HepG2 (cell line): Measurements from ENCODE around the gene METTL1.

Source experiments
- CTCF ChIP-seq: sonication (generic); formaldehyde crosslinking; IDR thresholded peaks from 2 replicates; pipeline ENCODE4 v1.5.0; 2020; ENCODE audit warnings: mild to moderate bottlenecking, missing genetic modification reagents, moderate library complexity
- HHEX ChIP-seq: IDR thresholded peaks from 2 replicates; pipeline ENCODE4 v1.6.1; 2016; ENCODE audit warnings: control low read depth
- KLF9 ChIP-seq: IDR thresholded peaks from 2 replicates; pipeline ENCODE4 v1.6.1; 2016; ENCODE audit warnings: low read depth
- MXI1 ChIP-seq: IDR thresholded peaks from 3 replicates; pipeline ENCODE4 v1.6.1; 2012; ENCODE audit warnings: low read depth, low read length, inconsistent platforms, borderline replicate concordance
- NFIC ChIP-seq: IDR thresholded peaks from 2 replicates; pipeline ENCODE4 v1.6.1; 2012; ENCODE audit warnings: mild to moderate bottlenecking, low read length, inconsistent platforms
- POLR2A ChIP-seq, 2 experiments: IDR thresholded peaks; 2 replicates each; pipeline ENCODE4 v1.6.1; 2011; ENCODE audit warnings: low read depth in 2 of 2, low read length in 2 of 2, mild to moderate bottlenecking in 1 of 2, moderate library complexity in 1 of 2; ENCODE audit not compliant: insufficient read depth in 1 of 2
- SKIL ChIP-seq: sonication (generic); formaldehyde crosslinking; IDR thresholded peaks from 2 replicates; pipeline ENCODE4 v1.8.0; 2022; ENCODE audit warnings: missing genetic modification reagents, mild to moderate bottlenecking, moderate library complexity, borderline replicate concordance
- ZIK1 ChIP-seq: sonication (generic); formaldehyde crosslinking; IDR thresholded peaks from 2 replicates; pipeline ENCODE4 v1.5.0; 2020; ENCODE audit warnings: mild to moderate bottlenecking, low read depth, missing genetic modification reagents, borderline replicate concordance
- ZMYM4 ChIP-seq: sonication (generic); formaldehyde crosslinking; IDR thresholded peaks from 2 replicates; pipeline ENCODE4 v1.8.1; 2023; ENCODE audit warnings: mild to moderate bottlenecking, missing genetic modification reagents
- ZNF776 ChIP-seq: sonication (generic); formaldehyde crosslinking; IDR thresholded peaks from 2 replicates; pipeline ENCODE4 v1.4.0; 2020; ENCODE audit warnings: mild to moderate bottlenecking, missing genetic modification reagents
- ZNF850 ChIP-seq: sonication (generic); formaldehyde crosslinking; conservative IDR thresholded peaks from 2 replicates; pipeline ENCODE4 v1.9.0; 2021; ENCODE audit warnings: mild to moderate bottlenecking, missing genetic modification reagents
- TF ChIP-seq, protein P1 (sequence below): sonication (generic); formaldehyde crosslinking; IDR thresholded peaks from 2 replicates; pipeline ENCODE4 v1.5.0; 2020; ENCODE audit warnings: mild to moderate bottlenecking, missing genetic modification reagents
- TF ChIP-seq, protein P2 (sequence below): sonication (generic); formaldehyde crosslinking; IDR thresholded peaks from 2 replicates; pipeline ENCODE4 v1.4.0; 2020; ENCODE audit warnings: missing genetic modification reagents
- TF ChIP-seq, protein P3 (sequence below): sonication (generic); formaldehyde crosslinking; IDR thresholded peaks from 2 replicates; pipeline ENCODE4 v1.4.0; 2020; ENCODE audit warnings: missing genetic modification reagents, borderline replicate concordance

DNA sequence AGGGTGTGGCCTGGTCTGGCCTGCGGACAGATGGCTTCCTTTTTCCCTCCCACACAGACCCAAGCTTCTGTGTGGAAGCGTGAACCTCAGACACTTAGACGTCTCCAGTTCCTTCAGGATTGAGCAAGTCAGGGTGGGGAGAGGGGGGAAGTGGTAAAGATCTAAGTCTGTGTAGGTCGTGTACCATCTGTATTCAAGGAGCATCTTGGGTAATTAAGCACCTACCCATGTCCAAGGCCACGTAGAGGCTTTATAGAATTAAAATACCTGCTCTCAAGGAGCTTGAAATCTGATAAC, 44.9 kb upstream of the METTL1 start:
- no peak for TF ChIP-seq ZNF776
- TF ChIP-seq SKIL (CRISPR knock-in tag), result no peak
- TF ChIP-seq ZMYM4 (CRISPR knock-in tag), result no peak
- no peak for TF ChIP-seq HHEX (CRISPR knock-in tag)
- no peak for TF ChIP-seq ZNF850 (CRISPR knock-in tag)
- no peak for TF ChIP-seq POLR2A (IDR thresholded peaks at IDR 0.05; ENCODE audit: insufficient read depth in 1 of 2, low read depth in 2 of 2, low read length in 2 of 2)
- TF ChIP-seq CTCF (CRISPR knock-in tag), result no peak
- TF ChIP-seq, protein P1, sequence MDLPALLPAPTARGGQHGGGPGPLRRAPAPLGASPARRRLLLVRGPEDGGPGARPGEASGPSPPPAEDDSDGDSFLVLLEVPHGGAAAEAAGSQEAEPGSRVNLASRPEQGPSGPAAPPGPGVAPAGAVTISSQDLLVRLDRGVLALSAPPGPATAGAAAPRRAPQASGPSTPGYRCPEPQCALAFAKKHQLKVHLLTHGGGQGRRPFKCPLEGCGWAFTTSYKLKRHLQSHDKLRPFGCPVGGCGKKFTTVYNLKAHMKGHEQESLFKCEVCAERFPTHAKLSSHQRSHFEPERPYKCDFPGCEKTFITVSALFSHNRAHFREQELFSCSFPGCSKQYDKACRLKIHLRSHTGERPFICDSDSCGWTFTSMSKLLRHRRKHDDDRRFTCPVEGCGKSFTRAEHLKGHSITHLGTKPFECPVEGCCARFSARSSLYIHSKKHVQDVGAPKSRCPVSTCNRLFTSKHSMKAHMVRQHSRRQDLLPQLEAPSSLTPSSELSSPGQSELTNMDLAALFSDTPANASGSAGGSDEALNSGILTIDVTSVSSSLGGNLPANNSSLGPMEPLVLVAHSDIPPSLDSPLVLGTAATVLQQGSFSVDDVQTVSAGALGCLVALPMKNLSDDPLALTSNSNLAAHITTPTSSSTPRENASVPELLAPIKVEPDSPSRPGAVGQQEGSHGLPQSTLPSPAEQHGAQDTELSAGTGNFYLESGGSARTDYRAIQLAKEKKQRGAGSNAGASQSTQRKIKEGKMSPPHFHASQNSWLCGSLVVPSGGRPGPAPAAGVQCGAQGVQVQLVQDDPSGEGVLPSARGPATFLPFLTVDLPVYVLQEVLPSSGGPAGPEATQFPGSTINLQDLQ (CRISPR knock-in tag), result no peak
- TF ChIP-seq KLF9 (CRISPR knock-in tag), result no peak
- TF ChIP-seq, protein P2, sequence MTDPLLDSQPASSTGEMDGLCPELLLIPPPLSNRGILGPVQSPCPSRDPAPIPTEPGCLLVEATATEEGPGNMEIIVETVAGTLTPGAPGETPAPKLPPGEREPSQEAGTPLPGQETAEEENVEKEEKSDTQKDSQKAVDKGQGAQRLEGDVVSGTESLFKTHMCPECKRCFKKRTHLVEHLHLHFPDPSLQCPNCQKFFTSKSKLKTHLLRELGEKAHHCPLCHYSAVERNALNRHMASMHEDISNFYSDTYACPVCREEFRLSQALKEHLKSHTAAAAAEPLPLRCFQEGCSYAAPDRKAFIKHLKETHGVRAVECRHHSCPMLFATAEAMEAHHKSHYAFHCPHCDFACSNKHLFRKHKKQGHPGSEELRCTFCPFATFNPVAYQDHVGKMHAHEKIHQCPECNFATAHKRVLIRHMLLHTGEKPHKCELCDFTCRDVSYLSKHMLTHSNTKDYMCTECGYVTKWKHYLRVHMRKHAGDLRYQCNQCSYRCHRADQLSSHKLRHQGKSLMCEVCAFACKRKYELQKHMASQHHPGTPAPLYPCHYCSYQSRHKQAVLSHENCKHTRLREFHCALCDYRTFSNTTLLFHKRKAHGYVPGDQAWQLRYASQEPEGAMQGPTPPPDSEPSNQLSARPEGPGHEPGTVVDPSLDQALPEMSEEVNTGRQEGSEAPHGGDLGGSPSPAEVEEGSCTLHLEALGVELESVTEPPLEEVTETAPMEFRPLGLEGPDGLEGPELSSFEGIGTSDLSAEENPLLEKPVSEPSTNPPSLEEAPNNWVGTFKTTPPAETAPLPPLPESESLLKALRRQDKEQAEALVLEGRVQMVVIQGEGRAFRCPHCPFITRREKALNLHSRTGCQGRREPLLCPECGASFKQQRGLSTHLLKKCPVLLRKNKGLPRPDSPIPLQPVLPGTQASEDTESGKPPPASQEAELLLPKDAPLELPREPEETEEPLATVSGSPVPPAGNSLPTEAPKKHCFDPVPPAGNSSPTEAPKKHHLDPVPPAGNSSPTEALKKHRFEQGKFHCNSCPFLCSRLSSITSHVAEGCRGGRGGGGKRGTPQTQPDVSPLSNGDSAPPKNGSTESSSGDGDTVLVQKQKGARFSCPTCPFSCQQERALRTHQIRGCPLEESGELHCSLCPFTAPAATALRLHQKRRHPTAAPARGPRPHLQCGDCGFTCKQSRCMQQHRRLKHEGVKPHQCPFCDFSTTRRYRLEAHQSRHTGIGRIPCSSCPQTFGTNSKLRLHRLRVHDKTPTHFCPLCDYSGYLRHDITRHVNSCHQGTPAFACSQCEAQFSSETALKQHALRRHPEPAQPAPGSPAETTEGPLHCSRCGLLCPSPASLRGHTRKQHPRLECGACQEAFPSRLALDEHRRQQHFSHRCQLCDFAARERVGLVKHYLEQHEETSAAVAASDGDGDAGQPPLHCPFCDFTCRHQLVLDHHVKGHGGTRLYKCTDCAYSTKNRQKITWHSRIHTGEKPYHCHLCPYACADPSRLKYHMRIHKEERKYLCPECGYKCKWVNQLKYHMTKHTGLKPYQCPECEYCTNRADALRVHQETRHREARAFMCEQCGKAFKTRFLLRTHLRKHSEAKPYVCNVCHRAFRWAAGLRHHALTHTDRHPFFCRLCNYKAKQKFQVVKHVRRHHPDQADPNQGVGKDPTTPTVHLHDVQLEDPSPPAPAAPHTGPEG (CRISPR knock-in tag), result no peak
- no peak for TF ChIP-seq MXI1
- TF ChIP-seq, protein P3, sequence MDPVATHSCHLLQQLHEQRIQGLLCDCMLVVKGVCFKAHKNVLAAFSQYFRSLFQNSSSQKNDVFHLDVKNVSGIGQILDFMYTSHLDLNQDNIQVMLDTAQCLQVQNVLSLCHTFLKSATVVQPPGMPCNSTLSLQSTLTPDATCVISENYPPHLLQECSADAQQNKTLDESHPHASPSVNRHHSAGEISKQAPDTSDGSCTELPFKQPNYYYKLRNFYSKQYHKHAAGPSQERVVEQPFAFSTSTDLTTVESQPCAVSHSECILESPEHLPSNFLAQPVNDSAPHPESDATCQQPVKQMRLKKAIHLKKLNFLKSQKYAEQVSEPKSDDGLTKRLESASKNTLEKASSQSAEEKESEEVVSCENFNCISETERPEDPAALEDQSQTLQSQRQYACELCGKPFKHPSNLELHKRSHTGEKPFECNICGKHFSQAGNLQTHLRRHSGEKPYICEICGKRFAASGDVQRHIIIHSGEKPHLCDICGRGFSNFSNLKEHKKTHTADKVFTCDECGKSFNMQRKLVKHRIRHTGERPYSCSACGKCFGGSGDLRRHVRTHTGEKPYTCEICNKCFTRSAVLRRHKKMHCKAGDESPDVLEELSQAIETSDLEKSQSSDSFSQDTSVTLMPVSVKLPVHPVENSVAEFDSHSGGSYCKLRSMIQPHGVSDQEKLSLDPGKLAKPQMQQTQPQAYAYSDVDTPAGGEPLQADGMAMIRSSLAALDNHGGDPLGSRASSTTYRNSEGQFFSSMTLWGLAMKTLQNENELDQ (CRISPR knock-in tag), result no peak
- no peak for TF ChIP-seq ZIK1 (CRISPR knock-in tag)
- no peak for TF ChIP-seq NFIC
